ENCODE measurements around the gene GPRC5A.
A peak's percentile ranks its signal among the peaks of the same experiment; 100 is the strongest.

The GPRC5A gene

GRCh38 chr12:12881151-12881909 is 10.0 kb upstream of the GPRC5A start (continued):
- TF ChIP-seq TSHZ1 (tag by site-specific recombination; IDR thresholded peaks at IDR 0.05; ENCODE audit: borderline replicate concordance): no peak
- no peak for TF ChIP-seq ZEB2 (tag by site-specific recombination; IDR thresholded peaks at IDR 0.05)
- TF ChIP-seq KLF9 (tag by site-specific recombination; IDR thresholded peaks at IDR 0.05; ENCODE audit: low read depth): 0 out of 2 replicates have a peak, but pooled peaks have one; percentile 18

GRCh38 chr12:12882288-12882687 is 9.1 kb upstream of the GPRC5A start:
- CTCF ChIA-PET: no interaction called here
- peak overlapping the region; percentile 88; the same call in 1 of the 2 replicates for H3K27ac ChIP-seq (ENCODE audit: extremely low read depth, low read depth, low read length)

GRCh38 chr12:12883369-12884001 is 7.9 kb upstream of the GPRC5A start:
- POLR2A ChIA-PET: interaction anchor here (0.6 to 1.2 kb wide), 4 partner anchors 8 to 802 kb away, joined by 5 to 6 read pairs (median 5); partner anchors contain the start of gene GPRC5A
- Histone ChIP-seq H3K9me3 (ENCODE audit: control insufficient read depth, insufficient read depth, low read depth, low read length) (no peaks in the 10 kb centered on the region), H3K4me3 (ENCODE audit: low read depth, low read length) (no peak overlapping the region), H3K4me1 (ENCODE audit: control insufficient read depth, insufficient read depth, low read length) (peaks cover 19% of the 10 kb centered on the region), H3K36me3 (ENCODE audit: control insufficient read depth in 2 of 2, insufficient read depth in 1 of 2, low read length in 2 of 2) (no peaks in the 10 kb centered on the region), H3K27ac (ENCODE audit: extremely low read depth, low read depth, low read length) (peak overlapping the region; percentile 88)
- CTCF ChIA-PET: interaction anchor here (0.6 kb wide), 1 partner anchor 46 kb away, joined by 3 read pairs; no protein-coding TSS in a partner anchor
- TF ChIP-seq BCL11A (tag by site-specific recombination; IDR thresholded peaks at IDR 0.05; ENCODE audit: low read depth) (0 out of 2 replicates have a peak, but pooled peaks have one; percentile 30), ZNF670 (tag by site-specific recombination; IDR thresholded peaks at IDR 0.05; ENCODE audit: low read depth) (no peak), PRDM10 (tag by site-specific recombination; IDR thresholded peaks at IDR 0.05) (peak; percentile 34; the same call in 1 of the 2 replicates), ZBTB8A (tag by site-specific recombination; IDR thresholded peaks at IDR 0.05) (no peak), SP7 (tag by site-specific recombination; IDR thresholded peaks at IDR 0.05) (peak; percentile 21; the same call in 1 of the 2 replicates), ZXDB (tag by site-specific recombination; IDR thresholded peaks at IDR 0.05) (peak; percentile 54; the same call in 1 of the 2 replicates), PRDM4 (tag by site-specific recombination; IDR thresholded peaks at IDR 0.05) (peak; percentile 45; the same call in 1 of the 2 replicates), PRDM6 (tag by site-specific recombination; IDR thresholded peaks at IDR 0.05) (peak; percentile 98), ZNF175 (tag by site-specific recombination; IDR thresholded peaks at IDR 0.05) (no peak), KLF1 (tag by site-specific recombination; IDR thresholded peaks at IDR 0.05) (0 out of 2 replicates have a peak, but pooled peaks have one; percentile 31), TRIM28 (IDR thresholded peaks at IDR 0.05; ENCODE audit: borderline replicate concordance, low read length) (peak; percentile 68; the same call in 1 of the 2 replicates), GLIS1 (tag by site-specific recombination; IDR thresholded peaks at IDR 0.05) (peak; percentile 41; the same call in 1 of the 2 replicates), ZNF585B (tag by site-specific recombination; IDR thresholded peaks at IDR 0.05) (no peak), ZNF629 (tag by site-specific recombination; IDR thresholded peaks at IDR 0.05) (peak; percentile 52; the same call in 1 of the 2 replicates), PRDM1 (tag by site-specific recombination; IDR thresholded peaks at IDR 0.05) (peak; percentile 58), ZFP3 (tag by site-specific recombination; IDR thresholded peaks at IDR 0.05; ENCODE audit: low read depth) (no peak)

More at GRCh38 chr12:12882288-12882687, 9.1 kb upstream of the GPRC5A start:
- no peaks in the 10 kb centered on the region for H3K36me3 ChIP-seq (ENCODE audit: control insufficient read depth in 2 of 2, insufficient read depth in 1 of 2, low read length in 2 of 2)
- H3K9me3 ChIP-seq (ENCODE audit: control insufficient read depth, insufficient read depth, low read depth, low read length): no peaks in the 10 kb centered on the region
- TF ChIP-seq ZNF510 (tag by site-specific recombination; IDR thresholded peaks at IDR 0.05; ENCODE audit: insufficient replicate concordance): no peak
- TF ChIP-seq ZNF121 (tag by site-specific recombination; IDR thresholded peaks at IDR 0.05): peak; percentile 95
- no peak overlapping the region for H3K4me3 ChIP-seq (ENCODE audit: low read depth, low read length)
- H3K4me1 ChIP-seq (ENCODE audit: control insufficient read depth, insufficient read depth, low read length): peaks cover 25% of the 10 kb centered on the region
- POLR2A ChIA-PET: no interaction called here

Measured in HEK293 (cell line).